GM12878 (cell line): ENCODE data around the gene STEAP1. TPM values are rescaled to one million over a fixed set of nuclear protein-coding genes. Genes with fewer than 3 reads are reported as not detected.
"Not testable (repeated sequence)": the region's sequence is repeated elsewhere in the genome, so short reads cannot be mapped to it uniquely, and the experiment has no call there.

ENCODE experiments used
- ATAC-seq: fragments of 200-7000 bp; cut with Tn5 transposase; 3 replicates; pipeline ENCODE4 v1.9.1; 2020; ENCODE audit warnings: mild to moderate bottlenecking, moderate library complexity
- BruUV-seq: library from RNA; stranded (reverse); fragments of 400-500 nt; replicated peaks from 2 replicates; lab custom pipeline; 2021; lab: Mats Ljungman, UMichigan
- CTCF ChIA-PET: fragments of 300-600 bp; sonication (Branson Sonifier 250); formaldehyde crosslinking; extraction: SDS; loops from one replicate; lab custom pipeline; 2021; ENCODE audit warnings: inconsistent platforms; lab: Yijun Ruan, JAX
- POLR2A ChIA-PET: fragments of 350-600 bp; formaldehyde crosslinking; extraction: SDS; loops from one replicate; lab custom pipeline; 2021; ENCODE audit warnings: inconsistent platforms; lab: Charles Lee
- RAD21 ChIA-PET: fragments of 300-600 bp; sonication (Branson Sonifier 250); formaldehyde crosslinking; loops from one replicate; lab custom pipeline; 2023; ENCODE audit warnings: antibody characterized with exemption; ENCODE audit not compliant: unreplicated experiment; lab: Charles Lee
- SMC1A ChIA-PET: fragments of 300-600 bp; sonication (Branson Sonifier 250); formaldehyde crosslinking; loops from one replicate; lab custom pipeline; 2023; ENCODE audit not compliant: unreplicated experiment, uncharacterized antibody; lab: Charles Lee
- DNase-seq: peaks from one replicate; pipeline ENCODE4 v3.0.0-alpha.2; 2011; ENCODE audit warnings: low read depth, low spot score
- FAIRE-seq: peaks from 3 replicates; lab custom pipeline; 2011; peaks lifted over from hg19 to GRCh38; lab: Jason Lieb, UNC
- H2AFZ ChIP-seq: 2 replicates; pipeline ENCODE4 v1.6.0; 2011; ENCODE audit warnings: low read depth, low read length, control low read depth; ENCODE audit not compliant: control insufficient read depth
- H3K27ac ChIP-seq: 2 replicates; pipeline ENCODE4 v1.5.1; 2011; ENCODE audit warnings: control low read depth; ENCODE audit not compliant: control insufficient read depth, insufficient read depth
- H3K27me3 ChIP-seq, 2 experiments: replicated peaks in 1 of 2; 2 replicates each; pipeline versions ENCODE4 v1.6.0 to v1.6.1; 2011; ENCODE audit warnings: low read length in 1 of 2; ENCODE audit not compliant: control insufficient read depth in 2 of 2, insufficient read depth in 2 of 2
- H3K36me3 ChIP-seq, 2 experiments: 2 replicates each; pipeline ENCODE4 v1.5.1; 2011; ENCODE audit warnings: low read length in 1 of 2; ENCODE audit not compliant: control insufficient read depth in 2 of 2, insufficient read depth in 2 of 2
- H3K4me1 ChIP-seq: 2 replicates; pipeline ENCODE4 v1.6.1; 2011; ENCODE audit warnings: mild to moderate bottlenecking, low read length, moderate library complexity, mixed read lengths; ENCODE audit not compliant: control insufficient read depth, insufficient read depth
- H3K4me2 ChIP-seq: 2 replicates; pipeline ENCODE4 v1.6.0; 2011; ENCODE audit warnings: control low read depth; ENCODE audit not compliant: control insufficient read depth, insufficient read depth
- H3K4me3 ChIP-seq: fragments of 200-600 bp; sonication (generic); 2 replicates; pipeline ENCODE4 v1.5.1; 2016
- H3K79me2 ChIP-seq: 2 replicates; pipeline ENCODE4 v1.6.0; 2011; ENCODE audit warnings: low read length; ENCODE audit not compliant: control insufficient read depth, insufficient read depth
- H3K9ac ChIP-seq: 2 replicates; pipeline ENCODE4 v1.8.0; 2011; ENCODE audit warnings: low read length, control low read depth, mixed read lengths; ENCODE audit not compliant: control insufficient read depth, insufficient read depth
- H3K9me3 ChIP-seq: replicated peaks from 3 replicates; pipeline ENCODE4 v1.5.1; 2011; ENCODE audit warnings: mild to moderate bottlenecking, low read length; ENCODE audit not compliant: control insufficient read depth, insufficient read depth
- H4K20me1 ChIP-seq: 2 replicates; pipeline ENCODE4 v1.6.0; 2011; ENCODE audit not compliant: control insufficient read depth, insufficient read depth
- CTCF ChIP-seq, 3 experiments: IDR thresholded peaks in 2 of 3; conservative IDR thresholded peaks in 1 of 3; 2 replicates each; pipeline ENCODE4 v1.5.1; 2011; ENCODE audit warnings: low read depth in 3 of 3, low read length in 3 of 3, mild to moderate bottlenecking in 3 of 3, control low read depth in 2 of 3, moderate library complexity in 2 of 3, inconsistent platforms in 1 of 3, mixed read lengths in 1 of 3; ENCODE audit not compliant: control insufficient read depth in 2 of 3, insufficient read depth in 1 of 3; ENCODE audit errors: extremely low read depth in 1 of 3
- RAD21 ChIP-seq: IDR thresholded peaks from 2 replicates; pipeline ENCODE4 v1.6.1; 2011; ENCODE audit warnings: mild to moderate bottlenecking, low read depth, low read length, moderate library complexity; ENCODE audit not compliant: insufficient read depth
- WGBS: methylation state at CpG from one replicate; pipeline ENCODE4 v1.1.6; 2016; ENCODE audit warnings: low lambda C conversion rate; ENCODE audit not compliant: insufficient replicate concordance, insufficient coverage; ENCODE audit errors: missing lambda C conversion rate; 5-methylcytosine and 5-hydroxymethylcytosine counted together
- in situ Hi-C: fragments of 300-500 bp; cut with MboI; formaldehyde crosslinking; loops from 9 replicates; pipeline ENCODE4 v1.14.3; 2018; ENCODE audit warnings: mixed read lengths
- intact Hi-C: fragments of 100-400 bp; cut with micrococcal nuclease; formaldehyde crosslinking; loops from one replicate; pipeline ENCODE4 v1.14.2; 2022; ENCODE audit not compliant: unreplicated experiment
- polyA plus RNA-seq, 11 experiments: library from polyadenylated mRNA; depleted of rRNA in 4 of 11; unstranded in 6 of 11; stranded (reverse) in 5 of 11; fragments of >200 nt; fragmentation: Nextera tagmentation in 4 of 11; fragmentation: Illumina TruSeq in 1 of 11; extraction: Ambion mirVana in 4 of 11; extraction: Trizol in 1 of 11; gene quantifications; 1 replicate in 1 of 11; 2 replicates in 10 of 11; pipeline versions ENCODE4 v1.2.1 to v1.2.3, GENCODE V29; 2011 to 2016; ENCODE audit warnings: inconsistent platforms in 2 of 11, missing spikeins in 2 of 11, low read depth in 1 of 11
- total RNA-seq, 4 experiments: library from RNA; depleted of rRNA in 3 of 4; stranded (reverse); fragments of >200 nt in 3 of 4; fragmentation: Illumina TruSeq in 1 of 4; extraction: Trizol in 1 of 4; gene quantifications; 2 replicates each; pipeline versions ENCODE4 v1.2.1 to v1.2.3, GENCODE V29; 2013 to 2021

STEAP1 gene
- total and polyA plus RNA-seq, 10 of the 15 experiments (the other 5 are each of a cell fraction or from before 2014, with no cell fraction given), result 2.1 to 44.6 (median 4.6) TPM

- CTCF ChIA-PET, result interaction anchor here (1.3 kb wide), 1 partner anchor 278 kb away, joined by 3 read pairs; no protein-coding TSS in a partner anchor
- H3K4me2 ChIP-seq, H3K4me3 ChIP-seq, H4K20me1 ChIP-seq, H2AFZ ChIP-seq, H3K4me1 ChIP-seq, H3K27me3 ChIP-seq, in situ Hi-C loops, RAD21 ChIA-PET, SMC1A ChIA-PET, H3K79me2 ChIP-seq, H3K9ac ChIP-seq, POLR2A ChIA-PET, H3K36me3 ChIP-seq, BruUV-seq, H3K9me3 ChIP-seq: not testable (repeated sequence)
- TF ChIP-seq CTCF (IDR thresholded peaks at IDR 0.05 in 2 of 3, conservative IDR thresholded peaks at IDR 0.05 in 1 of 3; ENCODE audit: control insufficient read depth in 2 of 3, extremely low read depth in 1 of 3, insufficient read depth in 1 of 3, low read depth in 3 of 3, low read length in 3 of 3), result peak in 2 of 3 experiments; percentile 29 to 34; a peak in 3 of 6 replicates
- peak; percentile 36; the same call in 1 of the 2 replicates for TF ChIP-seq RAD21
- TF ChIP-seq, all 136 proteins: peak for 2; not testable (repeated sequence) for 134
- not testable (repeated sequence) for FAIRE-seq, DNase-seq, H3K27ac ChIP-seq
- intact Hi-C loops, result loop anchor here (1.0 kb wide), 1 partner anchor 278 kb away; no protein-coding TSS in a partner anchor
- peak; percentile 33; the same call in 2 of the 3 replicates for ATAC-seq
Measured at GRCh38 chr7:90149428-90149827, 4.8 kb upstream of the STEAP1 start.

DNA sequence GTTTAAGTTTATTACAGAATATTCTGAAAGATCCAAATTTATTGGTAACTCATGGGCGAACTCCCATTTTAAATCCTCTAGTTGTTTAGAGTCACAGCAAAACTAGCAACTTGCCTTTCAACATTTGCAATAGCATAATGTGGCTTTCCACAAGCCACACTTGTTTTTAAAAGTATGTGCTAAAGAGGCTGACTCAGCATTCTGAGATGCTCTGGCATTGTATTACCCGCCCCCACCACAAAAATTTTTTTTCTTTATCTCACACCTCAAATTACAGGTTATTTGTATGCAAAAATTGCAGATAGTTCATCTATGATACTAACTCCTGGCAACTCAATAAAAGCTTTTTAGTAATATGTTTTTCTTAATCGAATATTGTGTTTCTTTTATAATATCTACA lies 2.4 kb upstream of the STEAP1 start:
- not testable (repeated sequence) for H3K79me2 ChIP-seq, H3K9me3 ChIP-seq, DNase-seq, H2AFZ ChIP-seq, ATAC-seq, H3K4me2 ChIP-seq, H3K4me3 ChIP-seq, H3K36me3 ChIP-seq, BruUV-seq, H3K4me1 ChIP-seq, H4K20me1 ChIP-seq, H3K27ac ChIP-seq, FAIRE-seq, H3K27me3 ChIP-seq, H3K9ac ChIP-seq
- in situ Hi-C loops, result loop anchor here (5.0 kb wide), 1 partner anchor 280 kb away; no protein-coding TSS in a partner anchor
- ChIA-PET POLR2A (interaction anchor here (0.6 kb wide), 1 partner anchor 118 kb away, joined by 3 read pairs; no protein-coding TSS in a partner anchor), SMC1A (interaction anchor here (1.3 to 3.5 kb wide), 5 partner anchors 108 to 275 kb away, joined by 5 to 39 read pairs (median 12); no protein-coding TSS in a partner anchor), CTCF (interaction anchor here (0.9 to 4.7 kb wide), 9 partner anchors 108 to 281 kb away, joined by 3 to 55 read pairs (median 9); no protein-coding TSS in a partner anchor), RAD21 (interaction anchor here (1.3 to 3.5 kb wide), 3 partner anchors 108 to 275 kb away, joined by 6 to 31 read pairs (median 27); no protein-coding TSS in a partner anchor)
- 30% methylated on average over 3 of the region's 3 CpGs for WGBS
- intact Hi-C loops, result loop anchor here (5.0 kb wide), 1 partner anchor 260 kb away; no protein-coding TSS in a partner anchor
